A673 (cell line): ENCODE measurements around the gene CHI3L2.

Source experiments
- CTCF ChIP-seq: fragments of 300-800, 200-600 bp; sonication (generic); conservative IDR thresholded peaks from 2 replicates; pipeline ENCODE4 v1.5.1; 2017; ENCODE audit warnings: low read depth, mild to moderate bottlenecking, antibody characterized with exemption, low read length, moderate library complexity, mixed read lengths
- EZH2 ChIP-seq: fragments of 200-600 bp; sonication (generic); IDR thresholded peaks from 2 replicates; pipeline ENCODE4 v1.6.1; 2017; ENCODE audit warnings: borderline replicate concordance, low read depth, mild to moderate bottlenecking, mixed read lengths, antibody characterized with exemption, low read length; ENCODE audit not compliant: poor library complexity, severe bottlenecking

GRCh38 chr1:111201275-111202090, 26.0 kb upstream of the CHI3L2 start:
- TF ChIP-seq CTCF (no peak), EZH2 (no peak)
